Smooth muscle cell of the brain vasculature (primary cell): Measurements from ENCODE around the gene CAND1.

ENCODE experiments used
- DNase-seq: peaks from one replicate; pipeline ENCODE4 v3.0.0-alpha.2; 2012; ENCODE audit warnings: low read depth, low spot score

Gene CAND1

GRCh38 chr12:67268896-67269632 lies at the start of gene CAND1:
Gene CAND1 (plus strand): TSS chr12:67269358. CDS start chr12:67269718, 360 bp downstream.
- DNase-seq, result peak; percentile 97

DNA sequence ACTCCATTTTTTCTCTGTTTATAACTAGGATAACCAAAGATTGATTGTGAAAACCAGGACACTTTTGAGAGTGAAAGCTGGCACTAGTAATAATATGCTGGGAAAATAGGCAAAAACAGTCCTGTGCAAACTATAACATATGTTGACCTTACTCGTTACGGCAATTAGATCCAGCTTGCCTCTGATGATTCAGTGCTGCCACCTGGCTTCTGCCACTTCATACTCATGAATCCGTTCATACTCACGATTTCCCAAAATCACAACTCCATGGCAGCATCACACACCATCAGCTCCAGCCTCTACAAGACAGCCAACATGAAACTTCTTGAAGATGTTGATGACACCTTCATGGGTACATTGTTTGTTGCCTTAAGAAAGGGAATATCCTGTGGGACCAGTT lies 49.1 kb upstream of the CAND1 start:
- no peak for DNase-seq

- peak; percentile 10 for DNase-seq
Measured at GRCh38 chr12:67222302-67222701, 46.9 kb upstream of the CAND1 start.

DNA sequence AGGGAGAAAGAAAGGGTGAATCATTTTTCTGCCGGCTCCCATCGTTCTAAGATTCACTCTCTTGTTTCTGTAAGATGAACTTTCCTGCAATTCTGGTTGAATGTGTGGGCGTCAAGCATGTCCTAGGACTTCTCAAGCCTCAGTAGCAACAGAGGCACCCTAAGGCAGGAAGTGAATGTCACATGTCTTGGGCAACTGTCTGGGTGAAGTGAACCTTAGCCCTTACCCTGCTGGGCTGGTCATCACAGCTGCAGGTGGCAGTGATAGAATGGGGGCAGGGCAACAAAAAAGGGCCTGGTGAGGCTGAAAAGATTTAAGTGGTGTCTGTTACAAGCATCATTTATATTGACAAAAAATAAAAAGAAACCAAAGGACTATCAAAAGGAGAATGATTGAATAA lies 45.9 kb upstream of the CAND1 start:
- no peak for DNase-seq

GRCh38 chr12:67237231-67237630 lies 31.9 kb upstream of the CAND1 start:
- no peak for DNase-seq

DNA sequence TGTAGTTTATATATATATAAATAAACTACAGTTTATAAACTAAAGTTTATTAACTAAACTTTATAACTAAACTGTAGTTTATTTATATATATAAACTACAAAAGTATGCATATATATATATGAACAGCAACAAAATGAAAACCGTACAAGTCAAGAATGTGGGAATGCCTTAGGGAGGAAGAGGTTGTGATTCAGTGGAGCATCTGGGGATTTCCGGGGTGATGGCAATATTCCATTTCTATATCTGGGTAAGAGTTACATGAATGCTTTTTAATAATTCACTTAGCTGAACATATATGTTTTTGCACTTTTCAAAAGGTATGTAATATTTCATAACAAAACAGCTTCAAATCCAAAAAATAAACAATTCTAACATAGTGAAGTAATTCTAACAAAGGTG lies 30.1 kb upstream of the CAND1 start:
- no peak for DNase-seq

DNA sequence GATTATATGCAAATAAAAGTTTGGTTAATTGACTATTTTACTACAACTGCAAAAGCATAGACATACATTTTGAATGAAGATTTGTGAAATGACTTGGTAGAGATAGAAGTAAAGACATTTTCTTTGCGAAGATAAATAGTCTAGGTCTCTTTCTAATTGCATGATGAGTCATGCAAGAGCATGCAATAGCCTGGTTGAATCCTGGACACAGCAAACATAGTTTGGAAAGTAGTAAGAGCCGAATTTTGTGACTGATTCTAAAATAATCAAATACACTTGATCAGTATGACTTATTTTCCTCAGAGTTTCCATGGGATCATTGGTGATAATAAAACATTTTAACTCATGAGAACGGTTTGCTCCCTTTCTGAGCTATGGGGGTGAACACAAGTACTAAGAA lies 27.7 kb upstream of the CAND1 start:
- no peak for DNase-seq

GRCh38 chr12:67243260-67243659 lies 25.9 kb upstream of the CAND1 start:
- DNase-seq, result no peak

DNA sequence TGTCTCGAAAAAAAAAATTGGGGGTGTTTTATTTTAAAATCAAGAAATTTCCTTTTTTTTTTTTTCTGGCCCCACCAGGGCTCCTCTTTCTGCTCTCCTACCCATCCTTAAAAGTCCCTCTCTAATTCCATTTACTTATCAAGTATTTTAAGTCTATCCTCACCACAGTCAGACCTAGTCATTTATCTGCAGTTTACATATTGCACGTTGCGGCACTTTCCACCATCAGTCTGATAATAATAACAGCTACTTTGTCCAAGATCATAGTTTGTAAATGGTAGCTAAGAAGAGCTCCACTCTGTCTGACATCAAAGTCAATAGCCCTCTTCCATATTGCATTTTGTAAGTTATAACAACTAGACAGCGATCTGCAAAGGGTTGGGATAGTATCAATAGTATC lies 23.6 kb upstream of the CAND1 start:
- DNase-seq, result no peak

DNA sequence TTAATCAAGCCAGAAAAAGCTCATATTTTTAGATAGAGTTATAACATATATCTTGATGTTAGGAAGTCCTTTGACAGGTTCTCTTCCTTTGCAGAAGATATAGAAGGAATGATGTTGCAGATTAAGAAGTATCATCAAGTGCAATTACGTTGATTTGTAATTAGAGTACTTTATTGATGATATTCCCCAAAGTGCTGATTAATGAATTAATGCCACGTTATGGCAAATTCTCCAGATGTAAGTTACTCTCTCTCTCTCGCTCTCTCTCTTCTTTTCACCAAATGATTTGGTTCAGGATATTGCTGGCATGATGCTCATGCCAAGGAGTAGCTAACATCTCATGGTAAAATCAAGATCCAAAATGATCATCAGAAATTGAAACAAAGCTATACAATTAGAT lies 18.1 kb upstream of the CAND1 start:
- DNase-seq, result no peak

GRCh38 chr12:67254372-67255026 lies 14.7 kb upstream of the CAND1 start:
- DNase-seq, result no peak

- no peak for DNase-seq
Measured at GRCh38 chr12:67256649-67257048, 12.5 kb upstream of the CAND1 start.

DNA sequence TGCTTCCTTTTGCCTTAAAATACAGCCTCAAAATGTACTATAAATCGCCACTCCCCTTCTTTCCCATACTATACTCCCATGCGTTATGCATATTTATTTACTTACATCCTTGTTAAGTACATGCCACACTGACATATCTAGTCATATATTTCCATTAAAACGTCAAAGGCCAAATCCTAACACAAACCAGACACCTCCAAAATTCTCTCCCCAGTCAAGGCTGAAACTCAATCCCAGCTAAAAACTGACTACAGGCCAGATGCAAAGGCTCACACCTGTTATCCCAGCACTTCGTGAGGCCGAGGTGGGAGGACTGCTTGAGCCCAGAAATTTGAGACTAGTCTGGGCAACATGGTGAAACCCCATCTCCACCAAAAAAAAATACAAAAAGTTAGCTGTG lies 5.7 kb upstream of the CAND1 start:
- no peak for DNase-seq

DNA sequence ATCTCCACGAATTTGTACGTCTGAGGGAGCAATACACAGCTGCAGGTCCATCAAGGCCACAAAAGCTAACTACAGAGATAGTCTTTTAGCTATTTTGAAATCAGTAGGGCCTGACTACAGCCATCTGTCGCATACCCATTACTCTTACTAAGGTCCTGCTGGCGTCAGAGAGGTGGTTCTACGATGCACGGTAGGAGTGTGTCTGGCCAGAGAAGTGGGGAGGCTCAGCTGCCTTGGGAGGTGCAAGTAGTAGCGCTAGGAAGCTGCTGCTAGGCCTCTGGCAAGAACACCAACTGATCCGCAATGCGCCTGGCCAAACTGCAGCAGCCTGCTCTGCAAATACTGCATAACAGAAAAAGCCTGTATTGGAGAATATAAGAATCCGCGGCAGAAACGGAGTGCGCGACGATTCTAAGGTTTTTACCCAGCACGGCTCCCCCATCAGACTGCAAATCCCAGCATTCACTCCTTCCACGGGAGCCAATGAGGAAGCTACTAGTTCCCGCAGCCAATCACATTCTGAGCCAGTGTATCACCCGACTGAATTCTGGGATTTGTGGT lies 743 bp upstream of the CAND1 start:
- DNase-seq, result peak; percentile 97

GRCh38 chr12:67269633-67270573 lies 745 bp downstream of the CAND1 start:
- no peak for DNase-seq

DNA sequence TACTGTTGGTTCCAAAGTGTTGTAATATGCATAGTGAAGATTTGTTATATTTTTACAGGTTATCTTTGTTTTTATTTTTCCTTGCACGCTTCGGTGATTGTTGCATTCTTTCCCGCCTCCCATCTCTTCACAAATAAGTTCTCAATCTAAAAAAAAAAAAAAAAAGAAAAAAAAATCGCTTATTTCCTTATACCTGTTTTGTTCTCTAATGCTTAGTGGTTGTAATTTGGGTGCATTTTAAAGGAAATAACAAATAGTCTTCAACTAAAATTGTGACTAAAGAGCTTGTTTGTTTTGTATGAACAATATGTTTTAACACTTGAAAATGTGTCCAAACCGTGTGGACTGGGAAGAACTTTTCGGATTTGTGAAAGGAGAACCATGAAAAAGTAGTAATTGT lies 1.5 kb downstream of the CAND1 start:
- DNase-seq, result no peak

DNA sequence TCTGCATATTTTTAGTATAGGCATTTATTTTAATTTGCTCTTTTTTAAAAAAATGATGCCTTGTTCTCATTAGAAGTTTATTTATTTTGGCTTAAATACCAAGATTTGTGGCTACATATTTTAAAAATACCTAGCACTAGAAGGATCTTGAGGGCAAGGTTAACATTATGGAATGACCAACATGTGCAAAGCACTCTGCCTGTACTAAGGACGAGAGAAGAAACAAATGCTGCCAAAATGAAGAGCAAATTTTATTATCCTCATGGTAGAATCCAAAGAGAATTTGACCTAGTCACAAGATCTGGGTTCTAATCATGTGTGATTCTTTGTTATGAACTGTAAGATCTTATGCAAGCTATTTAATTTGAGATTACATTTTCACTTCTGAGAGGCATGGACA lies 2.8 kb downstream of the CAND1 start:
- DNase-seq, result no peak

GRCh38 chr12:67274186-67274585 lies 5.0 kb downstream of the CAND1 start:
- DNase-seq, result no peak

DNA sequence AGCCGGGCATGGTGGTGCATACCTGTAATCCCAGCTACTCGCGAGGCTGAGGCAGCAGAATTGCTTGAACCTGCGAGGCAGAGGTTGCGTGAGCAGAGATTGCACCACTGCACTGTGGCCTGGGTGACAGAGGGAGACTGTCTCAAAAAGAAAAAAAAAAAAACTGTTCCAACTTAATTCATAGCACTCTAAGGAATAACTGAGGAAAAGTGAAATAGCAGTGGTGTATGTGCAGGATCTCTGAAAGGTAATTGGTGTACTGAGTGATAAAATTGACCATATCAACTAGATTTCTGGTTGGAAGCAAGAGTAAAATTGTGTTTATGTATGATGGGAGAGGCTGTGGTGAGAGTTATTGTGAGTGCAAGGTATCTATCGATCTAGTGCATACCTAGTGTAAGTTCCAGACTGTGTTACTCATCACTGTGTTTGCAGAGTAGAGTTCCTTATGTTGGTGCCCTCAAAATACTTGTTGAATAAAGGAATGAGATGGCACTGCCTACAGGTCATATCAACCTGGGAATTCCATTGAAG lies 6.3 kb downstream of the CAND1 start:
- DNase-seq, result no peak

- no peak for DNase-seq
Measured at GRCh38 chr12:67276421-67276820, 7.3 kb downstream of the CAND1 start.

GRCh38 chr12:67279637-67280036 lies 10.5 kb downstream of the CAND1 start:
- no peak for DNase-seq

DNA sequence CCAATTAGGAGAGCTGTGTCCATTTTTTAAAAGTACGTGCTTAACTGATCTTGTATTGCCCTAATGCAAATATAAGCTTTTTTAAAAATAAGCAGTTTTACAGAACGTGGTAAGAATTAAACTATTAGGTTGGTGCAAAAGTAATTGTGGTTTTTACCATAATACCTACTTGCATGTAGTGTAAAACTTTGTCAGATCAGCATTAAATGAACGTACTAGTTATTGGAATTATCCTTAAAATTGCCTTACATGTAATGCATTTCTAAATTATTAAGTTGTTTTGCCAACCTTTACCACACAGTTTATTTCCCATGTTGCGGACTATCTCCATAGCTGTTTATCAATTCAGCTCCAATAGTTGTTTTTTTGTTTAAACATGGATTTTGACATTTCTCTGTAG lies 10.9 kb downstream of the CAND1 start:
- DNase-seq, result no peak
